SIG-M5 treated with dmso at 0.1 percent for 504 hours (cell line): ENCODE results near the gene STRBP.
"Not testable (repeated sequence)": the region's sequence is repeated elsewhere in the genome, so short reads cannot be mapped to it uniquely, and the experiment has no call there.

ENCODE experiments used
- DNase-seq: peaks from one replicate; lab custom pipeline; 2025; ENCODE audit not compliant: unreplicated experiment; lab: John Stamatoyannopoulos, UW

Gene STRBP

GRCh38 chr9:123283455-123283854, 15.1 kb upstream of the STRBP start:
- no peak for DNase-seq

GRCh38 chr9:123283048-123283408, 14.6 kb upstream of the STRBP start:
- DNase-seq = no peak

GRCh38 chr9:123282362-123283047, 14.1 kb upstream of the STRBP start:
- DNase-seq = no peak

- DNase-seq = no peak
Observed at GRCh38 chr9:123281659-123282350, 13.4 kb upstream of the STRBP start.

GRCh38 chr9:123278879-123279493, 10.6 kb upstream of the STRBP start:
- not testable (repeated sequence) for DNase-seq

- DNase-seq = no peak
Observed at GRCh38 chr9:123278361-123278760, 10.0 kb upstream of the STRBP start.

GRCh38 chr9:123276551-123276950, 8.2 kb upstream of the STRBP start:
- DNase-seq = no peak

- DNase-seq = not testable (repeated sequence)
Observed at GRCh38 chr9:123271133-123271532, 2.7 kb upstream of the STRBP start.

- DNase-seq = no peak
Observed at GRCh38 chr9:123269281-123269680, 895 bp upstream of the STRBP start.

GRCh38 chr9:123268199-123268464, 254 bp downstream of the STRBP start:
- DNase-seq = no peak

GRCh38 chr9:123267481-123268198, 746 bp downstream of the STRBP start:
- no peak for DNase-seq

- DNase-seq = no peak
Observed at GRCh38 chr9:123266655-123267399, 1.6 kb downstream of the STRBP start.

GRCh38 chr9:123265833-123266232, 2.6 kb downstream of the STRBP start:
- DNase-seq = no peak

GRCh38 chr9:123263227-123263626, 5.2 kb downstream of the STRBP start:
- DNase-seq = no peak

GRCh38 chr9:123262338-123262737, 6.0 kb downstream of the STRBP start:
- no peak for DNase-seq

GRCh38 chr9:123261006-123261677, 7.2 kb downstream of the STRBP start:
- DNase-seq = no peak

GRCh38 chr9:123260340-123260739, 8.0 kb downstream of the STRBP start:
- DNase-seq = no peak

GRCh38 chr9:123257276-123257675, 11.1 kb downstream of the STRBP start:
- no peak for DNase-seq

GRCh38 chr9:123255718-123256117, 12.7 kb downstream of the STRBP start:
- no peak for DNase-seq

- no peak for DNase-seq
Observed at GRCh38 chr9:123253204-123253603, 15.2 kb downstream of the STRBP start.

- DNase-seq = no peak
Observed at GRCh38 chr9:123251741-123252140, 16.6 kb downstream of the STRBP start.
